Left renal cortex interstitium (tissue), 4 donors: Measurements from ENCODE around the gene KYAT1. TPM values are rescaled to one million over a fixed set of nuclear protein-coding genes. Genes with fewer than 3 reads are reported as not detected.
"Not testable (repeated sequence)": the region's sequence is repeated elsewhere in the genome, so short reads cannot be mapped to it uniquely, and the experiment has no call there.

Source experiments
- DNase-seq, 4 donors: peaks; one replicate each; pipeline ENCODE4 v3.0.0-alpha.2; 2013; ENCODE audit warnings: low read depth in 4 of 4, low spot score in 2 of 4, missing footprints in 1 of 4
- polyA plus RNA-seq, 4 donors: library from polyadenylated mRNA; unstranded; fragments of 120-200 nt; gene quantifications; one replicate each; pipeline ENCODE4 v1.2.1, GENCODE V29; 2013; ENCODE audit not compliant: insufficient read length in 4 of 4

The KYAT1 gene
- polyA plus RNA-seq, 4 donors: 17.0 to 31.0 (median 25.5) TPM

DNA sequence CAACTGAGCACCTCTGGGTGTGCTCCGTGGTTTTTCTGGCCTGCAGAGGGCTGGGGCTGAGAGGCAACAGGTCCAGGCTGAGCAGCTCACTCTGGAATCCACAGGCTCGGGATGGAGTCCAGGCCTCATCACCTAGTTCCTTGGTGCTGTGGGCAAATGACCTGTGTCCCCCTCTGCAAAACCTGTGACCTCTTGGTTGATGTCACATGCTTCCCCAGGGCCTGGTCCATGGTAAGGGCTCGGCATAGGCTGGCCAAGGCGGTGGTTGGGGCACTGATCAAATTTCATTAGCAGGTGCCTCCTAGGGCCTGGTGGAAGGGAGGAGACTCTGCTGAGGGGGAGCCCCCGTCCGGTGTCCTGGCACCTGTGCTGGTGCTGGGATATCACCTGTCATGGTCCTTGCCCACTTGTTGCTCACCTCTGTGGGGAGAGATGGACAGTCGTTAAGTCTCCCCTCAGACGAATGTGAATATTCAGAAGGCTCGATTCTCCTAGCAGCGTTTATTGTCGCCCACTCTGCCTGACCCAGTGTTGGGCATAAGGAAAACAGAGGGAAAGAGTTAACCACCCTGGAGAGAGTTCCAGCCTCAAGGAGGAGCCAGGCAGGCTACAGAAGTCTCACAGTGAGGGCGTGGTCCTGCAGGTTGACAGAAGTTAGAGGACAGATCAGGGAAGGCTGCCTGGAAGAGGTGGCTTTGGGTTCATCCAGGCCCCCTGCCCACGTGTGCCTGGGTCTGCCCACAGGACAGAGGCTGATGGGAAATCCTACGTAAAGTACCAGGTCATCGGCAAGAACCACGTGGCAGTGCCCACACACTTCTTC is 60.0 kb downstream of the KYAT1 start:
- no peak for DNase-seq

DNA sequence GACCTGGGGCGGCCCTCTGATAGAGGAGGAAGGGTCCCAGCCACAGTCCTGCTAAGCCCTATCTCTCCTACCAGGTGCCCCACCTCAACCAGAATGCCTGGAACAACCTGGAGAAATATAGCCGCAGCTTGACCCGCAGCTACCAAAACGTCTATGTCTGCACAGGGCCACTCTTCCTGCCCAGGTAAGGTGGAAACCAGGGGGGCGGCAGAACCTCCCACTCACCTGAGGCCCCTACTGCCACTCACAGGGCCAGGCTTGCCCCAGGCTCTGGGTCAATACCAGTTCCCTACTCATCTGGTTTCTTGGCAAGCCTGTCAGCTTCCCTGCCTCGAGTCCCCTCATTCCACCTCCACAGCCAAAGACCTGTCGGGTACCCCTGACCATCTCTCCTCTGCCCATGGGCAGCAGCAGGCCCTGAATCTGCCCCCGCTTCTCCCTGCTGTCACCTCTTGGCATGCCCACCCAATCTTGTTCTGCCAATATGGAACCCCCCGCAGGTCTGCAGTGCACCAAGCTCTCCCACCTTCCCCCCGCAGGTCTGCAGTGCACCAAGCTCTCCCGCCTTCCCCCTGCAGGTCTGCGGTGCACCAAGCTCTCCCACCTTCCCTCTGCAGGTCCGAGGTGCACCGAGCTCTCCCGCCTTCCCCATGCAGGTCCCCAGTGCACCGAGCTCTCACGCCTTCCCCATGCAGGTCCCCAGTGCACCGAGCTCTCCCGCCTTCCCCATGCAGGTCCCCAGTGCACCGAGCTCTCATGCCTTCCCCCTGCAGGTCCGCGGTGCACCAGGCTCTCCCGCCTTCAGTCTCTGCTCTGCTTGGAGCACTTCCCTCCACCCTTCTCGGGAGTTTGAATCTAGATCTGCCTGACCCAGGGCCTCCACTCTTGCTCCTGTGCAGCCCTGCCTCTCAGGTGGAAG is 60.8 kb downstream of the KYAT1 start:
- DNase-seq: no peak

DNA sequence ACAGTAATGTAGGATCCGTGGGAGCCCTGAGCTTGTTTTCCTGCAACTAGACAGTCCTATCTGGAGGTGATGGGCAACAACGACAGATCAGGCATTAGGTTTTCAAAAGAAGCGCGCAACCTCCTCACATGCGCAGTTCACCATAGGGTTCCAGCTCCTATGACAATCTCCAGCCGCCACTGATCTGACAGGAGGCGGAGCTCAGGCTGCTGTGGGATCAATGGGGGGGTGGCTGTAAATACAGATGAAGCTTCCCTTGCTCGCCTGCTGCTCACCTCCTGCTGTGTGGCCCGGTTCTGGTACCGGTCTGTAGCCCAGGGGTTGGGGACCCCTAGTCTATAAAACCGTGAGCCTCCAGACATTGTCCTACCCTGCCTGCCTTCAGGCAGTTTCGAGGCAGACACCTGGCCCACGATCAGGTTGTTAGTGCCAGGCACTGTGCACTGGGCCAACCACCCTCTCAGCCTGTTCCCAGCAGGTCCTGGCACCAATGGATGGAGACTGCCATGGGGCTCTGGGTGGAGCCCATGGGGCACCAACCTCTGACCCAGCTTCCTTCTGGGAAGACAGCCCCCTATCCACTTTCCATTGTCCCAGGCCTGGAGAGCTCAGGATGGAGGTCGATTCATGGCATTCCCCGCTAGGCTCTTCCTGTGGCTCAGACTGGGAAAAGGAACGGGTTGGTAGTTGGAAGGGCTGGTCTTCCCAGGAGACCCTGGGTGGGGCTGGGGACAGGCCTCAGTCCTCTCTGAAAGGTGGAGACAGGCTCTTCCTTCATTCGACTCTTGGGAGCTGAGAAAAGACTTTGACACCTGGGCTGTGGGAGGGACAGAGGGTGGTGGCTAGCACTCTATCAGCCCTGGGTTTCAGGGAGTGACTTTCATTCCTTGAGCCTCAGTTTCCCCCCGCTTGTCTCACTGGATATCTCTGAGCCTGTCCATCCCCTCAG is 61.8 kb downstream of the KYAT1 start:
- DNase-seq: no peak

DNA sequence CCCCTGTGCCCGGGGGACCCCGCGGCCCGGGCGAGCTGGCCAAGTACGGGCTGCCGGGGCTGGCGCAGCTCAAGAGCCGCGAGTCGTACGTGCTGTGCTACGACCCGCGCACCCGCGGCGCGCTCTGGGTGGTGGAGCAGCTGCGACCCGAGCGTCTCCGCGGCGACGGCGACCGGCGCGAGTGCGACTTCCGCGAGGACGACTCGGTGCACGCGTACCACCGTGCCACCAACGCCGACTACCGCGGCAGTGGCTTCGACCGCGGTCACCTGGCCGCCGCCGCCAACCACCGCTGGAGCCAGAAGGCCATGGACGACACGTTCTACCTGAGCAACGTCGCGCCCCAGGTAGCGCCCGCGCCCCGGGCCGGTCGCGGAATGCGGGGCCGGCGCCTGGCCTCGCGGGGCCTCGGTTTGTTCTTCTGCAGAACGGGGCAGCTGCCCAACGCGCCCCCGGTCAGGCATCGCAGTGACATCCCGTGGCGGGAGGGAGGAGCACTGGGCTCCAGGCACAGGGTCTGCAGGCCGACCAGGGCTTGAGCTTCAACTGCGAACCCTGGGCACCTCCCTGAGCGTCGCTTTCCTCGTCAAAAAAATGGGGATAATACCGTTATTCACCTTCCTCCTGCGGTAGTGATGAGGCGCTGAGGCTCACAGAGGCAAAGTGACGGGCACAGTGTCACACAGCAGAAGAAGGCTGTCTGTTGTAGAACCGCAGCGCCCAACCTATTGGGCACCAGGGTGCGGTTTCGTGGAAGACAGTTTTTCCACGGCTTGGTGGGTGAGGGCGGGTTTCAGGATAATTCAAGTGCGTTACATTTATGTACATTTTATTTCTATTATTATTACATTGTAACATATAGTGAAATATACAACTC is 62.7 kb downstream of the KYAT1 start:
- peak in 1 of 4 donors; percentile 4 for DNase-seq

DNA sequence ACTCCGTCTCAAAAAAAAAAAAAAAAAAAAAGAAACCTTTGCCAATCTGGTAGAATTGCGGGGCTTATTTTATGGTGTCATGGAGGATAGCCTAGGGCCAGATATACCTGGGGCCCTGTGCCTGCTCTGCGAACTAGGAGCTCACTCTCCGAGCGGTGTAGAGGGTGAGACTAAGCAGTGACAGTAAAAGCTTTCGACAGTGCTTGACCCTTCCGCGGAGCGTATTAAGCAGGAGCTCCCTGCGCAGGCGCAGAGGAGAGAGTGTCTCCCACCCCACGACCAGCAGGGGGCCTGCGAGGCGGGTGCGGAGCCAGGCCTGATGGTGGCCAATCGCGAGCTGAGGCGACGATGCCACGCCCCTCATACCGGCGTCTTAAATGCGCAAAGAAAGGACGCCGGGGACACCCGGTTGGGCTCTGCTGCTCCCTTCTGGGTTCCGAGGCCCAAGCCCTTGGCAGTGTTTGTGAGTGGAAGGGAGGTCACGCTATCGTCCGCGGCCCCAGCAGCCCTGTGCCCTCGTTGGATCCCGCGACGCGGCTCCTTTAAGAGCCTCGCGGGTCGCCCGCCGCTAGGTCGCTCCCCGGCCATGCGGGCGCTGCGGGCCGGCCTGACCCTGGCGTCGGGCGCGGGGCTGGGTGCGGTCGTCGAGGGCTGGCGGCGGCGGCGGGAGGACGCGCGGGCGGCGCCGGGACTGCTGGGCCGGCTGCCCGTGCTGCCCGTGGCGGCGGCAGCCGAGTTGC is 63.5 kb downstream of the KYAT1 start, which contains the start of gene ENDOG:
Gene ENDOG (plus strand): TSS at position 402 of the 740 bp plus-strand sequence. CDS start 185 bp downstream, at position 587.
- peak; percentile 82 to 97 (median 89) for DNase-seq

DNA sequence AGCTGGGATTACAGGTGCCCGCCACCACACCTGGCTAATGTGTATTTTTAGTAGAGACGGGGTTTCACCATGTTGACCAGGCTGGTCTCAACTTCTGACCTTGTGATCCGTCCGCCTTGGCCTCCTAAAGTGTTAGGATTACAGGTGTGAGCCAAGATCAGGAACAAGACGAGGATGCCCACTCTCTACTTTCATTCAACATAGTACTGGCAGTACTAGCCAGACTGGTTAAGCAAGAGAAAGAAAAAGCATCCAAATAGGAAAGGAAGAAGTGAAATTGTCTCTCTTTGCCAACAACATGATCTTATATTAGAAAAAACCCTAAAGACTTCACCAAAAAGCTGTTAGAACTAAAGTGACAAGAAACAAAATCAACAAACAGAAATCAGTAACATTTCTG is 70.9 kb downstream of the KYAT1 start:
- no peak for DNase-seq

DNA sequence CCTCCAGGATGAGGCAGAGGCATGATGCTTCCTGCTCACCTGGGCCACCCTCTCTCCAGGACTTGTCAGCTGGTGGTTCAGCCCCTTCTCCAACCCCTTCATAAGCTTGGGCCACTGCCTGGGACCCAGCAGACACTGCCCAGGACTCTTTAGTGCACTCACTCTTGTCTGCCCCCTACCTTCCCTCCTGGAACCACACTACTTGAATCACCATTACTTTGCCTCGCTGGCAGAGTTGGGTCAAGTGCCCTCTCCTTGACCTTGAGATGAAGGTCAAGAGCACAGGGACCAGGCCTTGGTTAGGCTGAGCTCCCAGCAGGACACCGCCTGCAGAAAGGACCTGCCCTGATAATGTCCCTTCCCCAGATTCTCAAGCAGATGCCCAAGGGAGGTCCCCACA is 71.9 kb downstream of the KYAT1 start:
- no peak for DNase-seq

DNA sequence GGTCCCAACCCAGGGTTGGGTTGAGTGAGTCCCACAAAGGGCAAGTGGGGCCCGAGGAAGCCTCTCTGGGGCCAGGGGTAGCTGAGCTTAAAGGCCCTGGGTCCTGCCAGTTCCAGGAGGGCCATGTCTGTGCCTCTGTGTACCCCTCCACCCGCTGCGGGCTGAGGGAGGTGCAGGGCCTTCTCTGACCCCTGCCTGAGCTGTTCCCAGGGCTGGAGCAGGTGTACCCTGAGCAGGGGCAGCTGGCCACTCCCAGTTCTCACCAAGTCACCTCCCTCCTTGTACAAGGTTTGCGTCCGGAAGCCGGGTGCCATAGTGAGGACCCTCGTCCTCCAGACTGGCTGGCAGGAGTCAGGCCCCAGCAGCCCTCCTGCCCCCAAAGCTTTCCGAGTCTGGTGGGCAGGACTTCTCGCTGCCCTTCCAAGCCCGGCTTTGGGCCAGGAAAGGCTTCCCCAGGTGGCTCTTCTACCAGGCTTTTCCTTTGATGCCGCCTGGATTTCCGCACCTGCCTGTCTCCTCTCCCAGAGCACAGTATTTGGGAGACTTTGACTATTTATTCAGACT is 72.6 kb downstream of the KYAT1 start:
- DNase-seq: no peak

DNA sequence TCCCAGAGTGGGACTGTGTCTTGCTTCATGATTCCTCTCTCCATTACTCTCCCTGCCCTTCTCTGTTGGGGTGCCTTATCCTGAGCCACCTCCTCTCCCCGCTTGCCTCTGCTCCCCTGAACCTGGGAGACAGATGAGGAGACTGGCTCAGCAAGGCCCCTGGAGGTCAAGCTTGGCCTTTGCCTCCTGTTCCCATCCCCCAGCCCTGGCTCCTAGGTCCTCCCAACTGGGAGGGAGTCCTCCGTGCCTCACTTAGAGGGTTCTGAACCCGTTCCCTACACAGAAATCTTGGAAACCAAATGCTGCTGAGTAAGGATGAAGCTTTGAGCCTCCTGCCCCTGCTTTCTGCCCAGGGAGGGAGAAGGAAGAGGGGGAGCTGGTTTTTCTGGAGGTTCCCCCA is 73.2 kb downstream of the KYAT1 start:
- DNase-seq: no peak

DNA sequence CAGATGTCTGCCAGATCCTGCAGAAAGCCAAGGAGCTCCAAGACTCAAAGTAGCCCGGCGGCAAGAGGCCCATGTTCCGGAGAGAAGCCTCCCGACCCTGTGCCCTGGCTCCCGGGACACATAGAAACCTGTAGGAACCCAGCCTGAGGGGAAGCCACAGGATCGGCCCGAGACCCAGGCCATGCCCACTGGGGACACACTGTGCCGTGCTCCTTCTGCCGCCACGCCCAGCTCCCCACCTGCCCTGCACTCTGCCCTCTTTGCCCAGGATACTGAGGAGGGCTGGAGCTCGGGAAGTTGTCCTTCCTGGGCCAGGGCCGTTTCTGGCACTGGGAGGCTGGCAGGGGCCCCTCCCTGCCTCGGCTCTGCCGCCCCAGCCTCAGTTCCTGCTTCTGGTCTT is 73.9 kb downstream of the KYAT1 start:
- no peak for DNase-seq

DNA sequence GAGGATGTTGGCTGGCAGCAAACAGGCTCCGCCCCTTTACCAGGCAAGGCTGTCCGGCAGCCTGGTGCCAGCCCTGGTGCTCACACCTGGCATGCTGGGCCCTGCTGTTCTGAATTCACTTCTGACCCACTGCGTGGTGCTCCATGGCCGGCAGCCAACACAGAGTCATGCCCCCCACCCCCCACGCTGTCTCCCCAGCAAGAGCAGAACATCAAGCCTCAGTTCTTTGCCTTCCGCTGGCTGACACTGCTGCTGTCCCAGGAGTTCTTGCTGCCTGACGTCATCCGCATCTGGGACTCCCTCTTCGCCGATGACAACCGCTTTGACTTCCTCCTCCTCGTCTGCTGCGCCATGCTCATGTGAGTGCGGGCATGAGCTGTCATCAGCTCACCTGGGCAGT is 76.1 kb downstream of the KYAT1 start:
- DNase-seq: no peak

DNA sequence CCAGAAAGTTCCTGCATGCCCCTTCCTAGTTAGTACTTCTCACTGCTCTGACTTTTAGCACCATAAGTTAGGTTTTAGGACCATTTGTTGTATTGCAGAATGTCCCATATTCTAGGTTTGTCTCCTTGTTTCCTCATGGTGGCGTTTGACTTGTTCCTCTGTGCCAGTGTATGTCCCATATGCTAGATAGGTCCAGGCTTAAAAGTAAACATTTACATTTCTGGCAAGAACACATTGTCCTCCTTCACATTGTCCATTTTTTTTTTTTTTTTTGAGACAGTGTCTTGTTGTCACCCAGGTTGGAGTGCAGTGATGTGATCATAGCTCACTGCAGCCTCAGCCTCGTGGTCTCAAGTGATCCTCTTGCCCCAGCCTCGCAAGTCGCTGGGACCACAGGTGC is 79.3 kb downstream of the KYAT1 start:
- no peak for DNase-seq

DNA sequence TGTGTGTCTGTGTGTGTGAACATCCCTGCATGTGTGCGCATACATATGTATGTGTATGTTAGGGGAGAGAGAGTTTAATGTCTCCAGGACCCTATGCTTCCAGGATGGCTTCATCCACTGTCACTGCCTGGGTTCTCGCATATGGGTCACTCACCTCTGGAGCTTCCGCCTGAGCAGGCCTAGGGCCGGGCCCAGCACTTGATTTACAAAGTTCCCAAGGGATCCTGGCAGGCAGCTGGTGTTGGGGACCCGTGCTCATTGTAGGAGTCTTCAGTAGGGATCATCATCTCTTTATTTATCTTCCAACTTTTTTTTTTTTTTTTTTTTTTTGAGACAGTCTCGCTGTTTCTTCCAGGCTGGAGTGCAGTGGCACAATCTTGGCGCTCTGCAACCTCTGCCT is 81.7 kb downstream of the KYAT1 start:
- no peak for DNase-seq

DNA sequence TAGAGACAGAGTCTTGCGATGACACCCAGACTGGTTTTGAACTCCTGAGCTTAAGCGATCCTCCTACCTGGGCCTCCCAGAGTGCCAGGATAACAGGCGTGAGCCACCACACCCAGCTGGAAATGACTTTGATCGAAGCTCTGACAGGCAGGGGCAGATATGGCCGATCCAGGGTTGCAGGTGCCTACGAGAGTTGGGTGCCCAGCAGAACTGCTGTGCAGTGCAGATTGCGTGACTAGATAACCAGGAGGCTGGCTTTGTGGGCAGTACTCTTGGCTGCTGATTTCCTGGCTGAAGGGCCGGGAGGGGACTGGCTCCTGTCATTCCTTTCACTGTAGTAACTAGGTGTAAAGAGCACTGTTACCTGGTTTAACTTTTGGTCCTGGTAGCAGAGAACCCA is 82.9 kb downstream of the KYAT1 start:
- DNase-seq: no peak

DNA sequence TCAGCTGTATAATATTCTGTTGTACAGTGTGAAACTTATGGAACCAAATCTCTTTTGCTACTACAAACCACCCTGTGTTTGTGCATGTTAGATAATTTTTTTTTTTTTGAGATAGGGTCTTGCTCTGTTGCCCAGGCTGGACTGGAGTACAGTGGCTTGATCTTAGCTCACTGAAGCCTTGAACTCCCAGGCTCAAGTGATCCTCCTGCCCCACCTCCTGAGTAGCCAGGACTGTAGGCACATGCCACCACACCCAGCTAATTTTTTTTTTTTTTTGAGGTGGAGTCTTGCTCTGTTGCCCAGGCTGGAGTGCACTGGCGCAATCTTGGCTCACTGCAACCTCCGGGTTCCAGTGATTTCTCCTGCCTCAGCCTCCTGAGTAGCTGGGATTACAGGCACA is 86.8 kb downstream of the KYAT1 start:
- DNase-seq: not testable (repeated sequence)

DNA sequence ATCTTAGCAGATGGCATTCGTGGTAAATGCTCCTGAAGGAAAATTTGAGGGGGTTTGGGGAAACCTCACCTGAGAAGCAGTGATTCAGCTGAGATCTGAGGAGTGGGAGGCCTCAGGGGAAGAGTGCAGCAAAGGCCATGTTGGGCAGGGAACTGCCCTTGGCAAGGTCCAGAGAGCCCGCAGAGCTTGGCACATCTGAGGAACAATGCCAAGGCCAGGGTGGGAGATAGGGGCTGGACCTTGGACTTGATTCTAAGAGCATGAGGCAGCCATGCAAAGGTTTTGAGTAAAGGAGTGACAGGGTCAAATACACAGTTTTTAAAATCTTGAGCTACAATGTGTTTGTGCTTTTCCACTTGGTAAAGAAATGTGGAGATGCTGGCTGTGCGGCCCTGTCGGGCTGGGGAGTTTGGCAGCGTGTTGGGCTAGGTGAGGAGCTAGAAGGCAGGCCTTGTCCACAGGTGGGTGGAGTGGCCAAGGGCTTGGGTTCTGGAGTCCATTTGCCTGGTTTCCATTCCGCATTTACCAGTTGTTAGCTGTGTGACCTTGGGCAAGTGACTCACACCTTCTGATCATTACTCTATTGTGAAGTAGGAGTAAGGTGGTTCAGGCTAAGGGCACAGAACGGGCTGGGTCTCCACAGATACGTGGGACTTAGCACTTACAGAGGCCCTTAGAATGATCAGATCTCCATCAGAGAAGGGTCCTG is 88.6 kb downstream of the KYAT1 start:
- no peak for DNase-seq

DNA sequence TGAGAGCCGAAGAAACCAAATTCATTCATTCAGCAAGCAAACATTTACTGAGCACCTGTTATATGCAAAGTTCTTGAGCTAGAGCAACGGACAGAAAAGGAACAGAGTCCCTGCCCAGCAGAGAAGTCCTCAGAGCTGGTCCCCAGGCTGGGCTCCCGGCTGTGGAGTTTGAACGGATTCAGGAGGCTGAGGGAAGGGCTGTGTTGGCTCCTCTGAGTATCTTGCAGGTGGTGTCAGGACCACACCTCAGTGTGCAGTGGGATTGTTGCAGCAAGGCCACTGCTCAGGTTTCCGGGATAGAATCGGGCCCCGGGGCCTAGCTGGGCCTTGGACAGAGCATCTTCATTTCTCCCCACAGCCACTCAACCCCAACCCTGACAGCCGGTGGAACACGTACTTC is 89.6 kb downstream of the KYAT1 start:
- DNase-seq: no peak

DNA sequence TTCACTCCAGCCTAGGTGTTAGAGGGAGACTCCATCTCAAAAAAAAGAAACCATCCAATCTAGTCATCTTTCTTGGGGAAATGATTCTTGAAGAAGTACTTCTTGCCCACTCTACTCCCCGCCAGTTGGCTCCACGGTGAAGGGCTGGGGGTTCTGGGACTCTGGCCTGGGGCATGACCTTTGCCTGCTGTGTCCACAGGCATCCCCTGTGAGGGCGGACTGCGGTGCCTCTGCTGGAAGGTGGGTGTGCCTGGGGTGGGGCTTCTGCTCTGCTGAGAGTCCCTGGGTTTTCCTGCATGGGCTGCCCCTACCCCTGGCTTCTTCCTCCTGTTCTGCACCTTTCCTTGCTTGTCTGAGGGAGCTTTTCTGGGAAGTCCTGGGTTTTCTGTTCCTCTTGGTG is 91.2 kb downstream of the KYAT1 start:
- no peak for DNase-seq
